K562 (cell line): ENCODE results near the gene PPP1R37. TPM values are rescaled to one million over a fixed set of nuclear protein-coding genes. Genes with fewer than 3 reads are reported as not detected.
A peak's percentile ranks its signal among the peaks of the same experiment; 100 is the strongest.

Experiments used
- ATAC-seq: fragments of 200-7000 bp; cut with Tn5 transposase; 3 replicates; pipeline ENCODE4 v1.9.1; 2020; ENCODE audit warnings: moderate library complexity
- BruUV-seq: library from RNA; stranded (reverse); fragments of 400-500 nt; replicated peaks from 2 replicates; lab custom pipeline; 2021; lab: Mats Ljungman, UMichigan
- CTCF ChIA-PET: fragments of 300-600 bp; formaldehyde crosslinking; extraction: SDS; loops from one replicate; lab custom pipeline; 2021; ENCODE audit warnings: low intra/inter-chr PET ratio; lab: Yijun Ruan, JAX
- POLR2A ChIA-PET: fragments of 300-600, 350-650 bp; sonication (Branson Sonifier 250); formaldehyde crosslinking; extraction: SDS; loops from one replicate; lab custom pipeline; 2021; ENCODE audit warnings: antibody characterized with exemption, inconsistent platforms; lab: Yijun Ruan, JAX
- DNase-seq, 4 experiments: peaks; one replicate each; pipeline versions ENCODE4 v3.0.0 to v3.0.0-alpha.2; 2011 to 2018; ENCODE audit warnings: low spot score in 3 of 4, mixed read lengths in 3 of 4; ENCODE audit errors: extremely low read depth in 1 of 4
- FAIRE-seq: peaks from 2 replicates; lab custom pipeline; 2011; peaks lifted over from hg19 to GRCh38; lab: Jason Lieb, UNC
- H2AFZ ChIP-seq: 2 replicates; pipeline ENCODE4 v1.6.0; 2011; ENCODE audit warnings: low read depth, low read length, control low read depth, inconsistent platforms
- H3K27ac ChIP-seq: fragments of 200-600 bp; 3 replicates; pipeline ENCODE4 v1.8.0; 2011; ENCODE audit warnings: low read depth, mild to moderate bottlenecking, control low read depth, inconsistent platforms, low read length, moderate library complexity, mixed read lengths; ENCODE audit errors: extremely low read depth
- H3K27me3 ChIP-seq, 2 experiments: fragments of 300-600 bp in 1 of 2; 2 replicates in 1 of 2; 3 replicates in 1 of 2; pipeline versions ENCODE4 v1.6.0 to v1.8.0; 2011; ENCODE audit warnings: inconsistent platforms in 2 of 2, low read length in 2 of 2, mild to moderate bottlenecking in 1 of 2, mixed read lengths in 1 of 2, moderate library complexity in 1 of 2; ENCODE audit not compliant: control insufficient read depth in 2 of 2, insufficient read depth in 2 of 2
- H3K36me3 ChIP-seq: fragments of 300-600 bp; 3 replicates; pipeline ENCODE4 v1.8.0; 2011; ENCODE audit warnings: mild to moderate bottlenecking, low read length, inconsistent platforms; ENCODE audit not compliant: control insufficient read depth, insufficient read depth
- H3K4me1 ChIP-seq, 2 experiments: fragments of 200-600 bp in 1 of 2; replicated peaks in 1 of 2; 2 replicates in 1 of 2; 3 replicates in 1 of 2; pipeline versions ENCODE4 v1.5.1 to v1.8.0; 2011; ENCODE audit warnings: inconsistent platforms in 2 of 2, low read length in 2 of 2, mild to moderate bottlenecking in 1 of 2, mixed read lengths in 1 of 2, moderate library complexity in 1 of 2; ENCODE audit not compliant: control insufficient read depth in 2 of 2, insufficient read depth in 2 of 2
- H3K4me2 ChIP-seq: 2 replicates; pipeline ENCODE4 v1.6.1; 2011; ENCODE audit warnings: low read length, control low read depth, inconsistent platforms, mixed read lengths; ENCODE audit not compliant: insufficient read depth
- H3K4me3 ChIP-seq: fragments of 200-600 bp; sonication (generic), shearing (Covaris generic); 2 replicates; pipeline ENCODE4 v1.5.1; 2016; ENCODE audit warnings: control low read depth, inconsistent platforms
- H3K79me2 ChIP-seq: fragments of 200-600 bp; 3 replicates; pipeline ENCODE4 v1.8.0; 2011; ENCODE audit warnings: low read length, inconsistent platforms; ENCODE audit not compliant: control insufficient read depth, insufficient read depth
- H3K9ac ChIP-seq, 2 experiments: 2 replicates each; pipeline versions ENCODE4 v1.6.0 to v1.6.1; 2011; ENCODE audit warnings: low read depth in 2 of 2, low read length in 2 of 2, control low read depth in 1 of 2, inconsistent platforms in 1 of 2, mild to moderate bottlenecking in 1 of 2, mixed read lengths in 1 of 2; ENCODE audit not compliant: insufficient read depth in 1 of 2
- H3K9me1 ChIP-seq: one replicate; pipeline ENCODE4 v1.6.0; 2011; ENCODE audit warnings: inconsistent platforms, mild to moderate bottlenecking, low read length, moderate library complexity; ENCODE audit not compliant: control insufficient read depth, insufficient read depth
- H3K9me3 ChIP-seq: replicated peaks from 2 replicates; pipeline ENCODE4 v1.5.1; 2011; ENCODE audit warnings: low read depth, low read length, inconsistent platforms; ENCODE audit not compliant: control insufficient read depth, insufficient read depth
- H4K20me1 ChIP-seq: replicated peaks from 2 replicates; pipeline ENCODE4 v1.6.1; 2011; ENCODE audit warnings: low read length, inconsistent platforms, mixed read lengths; ENCODE audit not compliant: control insufficient read depth, insufficient read depth
- BCOR ChIP-seq: fragments of 450-650 bp; IDR thresholded peaks from 2 replicates; pipeline ENCODE4 v1.6.1; 2016
- CTCF ChIP-seq, 3 experiments: IDR thresholded peaks in 2 of 3; conservative IDR thresholded peaks in 1 of 3; 2 replicates each; pipeline ENCODE4 v1.5.1; 2011 to 2012; ENCODE audit warnings: low read length in 3 of 3, mild to moderate bottlenecking in 3 of 3, control low read depth in 2 of 3, improper control_type of control experiment in 1 of 3, inconsistent platforms in 1 of 3, low read depth in 1 of 3, mixed read lengths in 1 of 3, moderate library complexity in 1 of 3; ENCODE audit not compliant: insufficient read depth in 2 of 3
- HBP1 ChIP-seq: fragments of 450-650 bp; formaldehyde crosslinking; IDR thresholded peaks from 2 replicates; pipeline ENCODE4 v1.4.0; 2022; ENCODE audit warnings: missing genetic modification characterization
- HDGF ChIP-seq: fragments of 450-650 bp; IDR thresholded peaks from 2 replicates; pipeline ENCODE4 v1.6.1; 2016
- MTA3 ChIP-seq: fragments of 450-650 bp; formaldehyde crosslinking; IDR thresholded peaks from 2 replicates; pipeline ENCODE4 v1.6.1; 2017; ENCODE audit warnings: mild to moderate bottlenecking, borderline replicate concordance
- NCOA6 ChIP-seq: fragments of 450-650 bp; IDR thresholded peaks from 2 replicates; pipeline ENCODE4 v1.6.1; 2017; ENCODE audit warnings: mild to moderate bottlenecking
- RAD21 ChIP-seq, 2 experiments: fragments of 250-450 bp in 1 of 2; fragments of 450-650 bp in 1 of 2; sonication (Bioruptor Pico) in 1 of 2; formaldehyde crosslinking in 1 of 2; IDR thresholded peaks in 1 of 2; conservative IDR thresholded peaks in 1 of 2; 2 replicates each; pipeline versions ENCODE4 v1.4.0 to v1.8.0; 2020 to 2022; ENCODE audit warnings: mild to moderate bottlenecking in 2 of 2, moderate library complexity in 1 of 2
- SIX5 ChIP-seq, 2 experiments: IDR thresholded peaks; 2 replicates each; pipeline ENCODE4 v1.6.1; 2011; ENCODE audit warnings: low read length in 2 of 2, borderline replicate concordance in 1 of 2, low read depth in 1 of 2, mild to moderate bottlenecking in 1 of 2, moderate library complexity in 1 of 2; ENCODE audit not compliant: insufficient read depth in 1 of 2
- TFAM ChIP-seq: fragments of 250-450 bp; sonication (Bioruptor Pico); conservative IDR thresholded peaks from 2 replicates; pipeline ENCODE4 v1.5.0; 2021; ENCODE audit warnings: mild to moderate bottlenecking, moderate library complexity
- ZBTB26 ChIP-seq: fragments of 450-650 bp; formaldehyde crosslinking; IDR thresholded peaks from 2 replicates; pipeline ENCODE4 v1.4.0; 2022; ENCODE audit warnings: missing genetic modification characterization
- ZNF695 ChIP-seq: fragments of 450-650 bp; formaldehyde crosslinking; IDR thresholded peaks from 2 replicates; pipeline ENCODE4 v1.4.0; 2020; ENCODE audit warnings: mild to moderate bottlenecking, moderate library complexity
- ZNF740 ChIP-seq, 3 experiments: fragments of 200-800 bp in 1 of 3; sonication (Bioruptor generic) in 1 of 3; sonication (generic) in 1 of 3; formaldehyde crosslinking in 1 of 3; IDR thresholded peaks; 2 replicates each; pipeline versions ENCODE4 v1.6.1 to v1.8.0; 2016 to 2022; ENCODE audit warnings: mild to moderate bottlenecking in 2 of 3, missing compliant biosample characterization in 2 of 3, missing genetic modification characterization in 2 of 3, missing genetic modification reagents in 1 of 3
- WGBS: fragments of 100-300 bp; shearing (Covaris generic); methylation state at CpG from one replicate; pipeline ENCODE4 v1.1.6; 2016; ENCODE audit warnings: low coverage, mixed read lengths; ENCODE audit not compliant: insufficient coverage; ENCODE audit errors: missing lambda C conversion rate; 5-methylcytosine and 5-hydroxymethylcytosine counted together
- in situ Hi-C: fragments of 300-500 bp; cut with MboI; formaldehyde crosslinking; loops from 4 replicates; pipeline ENCODE4 v1.15.0; 2018; ENCODE audit warnings: inconsistent platforms, mixed read lengths
- intact Hi-C: fragments of 100-400 bp; cut with micrococcal nuclease; formaldehyde crosslinking; loops from 2 replicates; pipeline ENCODE4 v1.14.2; 2022
- polyA plus RNA-seq, 8 experiments: library from polyadenylated mRNA; depleted of rRNA in 4 of 8; stranded (reverse) in 5 of 8; unstranded in 3 of 8; fragments of >200 nt; fragmentation: Nextera tagmentation in 2 of 8; fragmentation: Illumina TruSeq in 1 of 8; extraction: Ambion mirVana in 2 of 8; extraction: Trizol in 1 of 8; gene quantifications; 2 replicates each; pipeline versions ENCODE4 v1.2.1 to v1.2.3, GENCODE V29; 2011 to 2014; ENCODE audit warnings: inconsistent platforms in 1 of 8, missing spikeins in 1 of 8
- total RNA-seq, 7 experiments: library from RNA; depleted of rRNA in 6 of 7; stranded (reverse); fragments of >200 nt in 6 of 7; fragmentation: Illumina TruSeq in 2 of 7; extraction: Trizol in 2 of 7; gene quantifications; 2 replicates each; pipeline versions ENCODE4 v1.2.1 to v1.2.3, GENCODE V29; 2011 to 2021; ENCODE audit warnings: low replicate concordance in 1 of 7

The PPP1R37 gene
- total and polyA plus RNA-seq, 9 of the 15 experiments (the other 6 are each of a cell fraction or from before 2014, with no cell fraction given): 0.04 to 20.3 (median 7.3) TPM

- no peak for TF ChIP-seq ZNF695 (CRISPR knock-in tag)
- TF ChIP-seq ZBTB26 (CRISPR knock-in tag): no peak
- no peak for TF ChIP-seq HBP1 (CRISPR knock-in tag)
- TF ChIP-seq SIX5 (IDR thresholded peaks at IDR 0.05; ENCODE audit: borderline replicate concordance in 1 of 2, insufficient read depth in 1 of 2, low read depth in 1 of 2, low read length in 2 of 2): no peak
- TF ChIP-seq BCOR: no peak
- TF ChIP-seq, all 486 proteins: peak for 0
Observed at GRCh38 chr19:45125360-45125759, 32.4 kb downstream of the PPP1R37 start (continued).

- peak overlapping the region in 1 of 2 experiments; percentile 33; a peak in 2 of 4 replicates for H3K9ac ChIP-seq
- H3K4me1 ChIP-seq: peaks cover 10 to 27% of the 10 kb centered on the region in 2 experiments
- H2AFZ ChIP-seq: no peak overlapping the region
- H3K4me3 ChIP-seq: no peak overlapping the region
- 50% methylated on average over 12 of the region's 12 CpGs for WGBS
- peak overlapping the region; percentile 35 for H3K4me2 ChIP-seq
- H3K9me3 ChIP-seq: no peaks in the 10 kb centered on the region
- H4K20me1 ChIP-seq: peaks cover 36% of the 10 kb centered on the region
- FAIRE-seq (peak; percentile 92), DNase-seq (peak; percentile 66 to 82 (median 71)), ATAC-seq (peak; percentile 98)
- ChIA-PET CTCF (no interaction called here), POLR2A (interaction anchor here (0.6 to 0.9 kb wide), 2 partner anchors 9 to 24 kb away, joined by 3 to 4 read pairs; no protein-coding TSS in a partner anchor)
- H3K36me3 ChIP-seq: peaks cover 11% of the 10 kb centered on the region; the same call in 2 of the 3 replicates
- in situ Hi-C loops (no loop called here), intact Hi-C loops (loop anchor here (1.0 kb wide), 1 partner anchor 33 kb away; the partner anchor contains the start of gene PPP1R37)
- BruUV-seq: no TSS peak
- peak overlapping the region; percentile 30; the same call in 2 of the 3 replicates for H3K27ac ChIP-seq
- peaks cover 10% of the 10 kb centered on the region for H3K9me1 ChIP-seq
- H3K79me2 ChIP-seq: peaks cover 43% of the 10 kb centered on the region
- no peaks in the 10 kb centered on the region for H3K27me3 ChIP-seq
- peak; percentile 82 to 90 (median 83) for TF ChIP-seq CTCF (IDR thresholded peaks at IDR 0.05 in 2 of 3, conservative IDR thresholded peaks at IDR 0.05 in 1 of 3; ENCODE audit: insufficient read depth in 2 of 3, low read depth in 1 of 3, low read length in 3 of 3)
- peak; percentile 58 to 84 for TF ChIP-seq RAD21 (CRISPR knock-in tag; conservative IDR thresholded peaks at IDR 0.05 in 1 of 2, IDR thresholded peaks at IDR 0.05 in 1 of 2)
- TF ChIP-seq TFAM (CRISPR knock-in tag): no peak
- peak; percentile 87 for TF ChIP-seq HDGF
- peak; percentile 55; the same call in 1 of the 2 replicates for TF ChIP-seq ZNF740 (CRISPR knock-in tag; IDR thresholded peaks at IDR 0.05)
- no peak for TF ChIP-seq ZNF740 (tag; IDR thresholded peaks at IDR 0.05)
- TF ChIP-seq NCOA6: no peak
- peak; percentile 46; the same call in 1 of the 2 replicates for TF ChIP-seq MTA3
Observed at GRCh38 chr19:45125975-45126493, 33.1 kb downstream of the PPP1R37 start.
